ENCODE results near the gene VTI1A. TPM values are rescaled to one million over a fixed set of nuclear protein-coding genes. Genes with fewer than 3 reads are reported as not detected.

VTI1A gene
- total RNA-seq, 1 experiment from 2014 or later, result 22.0 TPM

GRCh38 chr10:112605063-112605462, 158.0 kb downstream of the VTI1A start:
- Histone ChIP-seq H3K23ac (ENCODE audit: insufficient read length, low read depth, low read length) (no peak overlapping the region), H3K4me2 (ENCODE audit: insufficient read depth, insufficient read length, low read length) (no peak overlapping the region), H3K79me2 (ENCODE audit: insufficient read depth, low read length) (no peaks in the 10 kb centered on the region), H3K79me1 (ENCODE audit: insufficient read depth, low read depth, low read length, poor library complexity, severe bottlenecking) (no peaks in the 10 kb centered on the region), H4K91ac (ENCODE audit: insufficient read length, low read depth, low read length) (no peak overlapping the region), H3K18ac (ENCODE audit: insufficient read length, low read depth, low read length) (no peak overlapping the region), H3K9me3 (ENCODE audit: control insufficient read depth, low read depth, low read length) (no peaks in the 10 kb centered on the region), H3K27ac (ENCODE audit: insufficient read length, low read depth, low read length) (no peak overlapping the region), H3K56ac (ENCODE audit: insufficient read length, low read depth, low read length) (no peak overlapping the region), H3T11ph (ENCODE audit: low read length) (no peak overlapping the region), H2BK20ac (ENCODE audit: low read depth, low read length, poor library complexity, severe bottlenecking) (no peak overlapping the region), H4K5ac (ENCODE audit: insufficient read length, low read depth, low read length) (no peak overlapping the region), H4K8ac (replicated peaks; ENCODE audit: insufficient read length, low read depth, low read length) (no peak overlapping the region), H3K9ac (ENCODE audit: extremely low read depth, insufficient read length, low read length) (no peak overlapping the region), H3K4me1 (ENCODE audit: insufficient read depth, low read length) (no peaks in the 10 kb centered on the region), H2BK5ac (ENCODE audit: insufficient read length, low read length) (no peak overlapping the region), H2AK5ac (ENCODE audit: insufficient read length, low read length) (no peak overlapping the region), H3K14ac (ENCODE audit: insufficient read depth, low read length) (no peak overlapping the region), H3K23me2 (ENCODE audit: insufficient read length, low read depth, low read length, poor library complexity, severe bottlenecking) (no peaks in the 10 kb centered on the region), H3K27me3 (ENCODE audit: insufficient read depth, low read length) (no peaks in the 10 kb centered on the region), H2BK15ac (ENCODE audit: low read depth, low read length) (no peak overlapping the region), H2AFZ (ENCODE audit: low read length) (no peak overlapping the region), H2BK120ac (ENCODE audit: low read depth, low read length, poor library complexity, severe bottlenecking) (no peak overlapping the region), H4K20me1 (ENCODE audit: control insufficient read depth, insufficient read depth, insufficient read length) (no peaks in the 10 kb centered on the region), H2BK12ac (ENCODE audit: insufficient read length, low read depth, low read length) (no peak overlapping the region), H3K4ac (ENCODE audit: low read depth, low read length) (no peak overlapping the region)
- peaks cover 3 to 11% of the 10 kb centered on the region in 2 experiments; a peak in 3 of 4 replicates for H3K4me1 Mint-ChIP-seq
- DNase-seq, result no peak
- peak overlapping the region in 2 of 3 experiments; percentile 2 to 15; a peak in 2 of 7 replicates for H3K27ac Mint-ChIP-seq
- no peaks in the 10 kb centered on the region; the same call in 1 of the 2 replicates for H3K27me3 Mint-ChIP-seq (ENCODE audit: low read depth)
- no peak overlapping the region for H3K4me3 Mint-ChIP-seq
- no peaks in the 10 kb centered on the region; a peak in 1 of 7 replicates for H3K36me3 Mint-ChIP-seq (ENCODE audit: insufficient read depth in 1 of 3, low read depth in 3 of 3)
- no peak for TF ChIP-seq CTCF (conservative IDR thresholded peaks at IDR 0.05)
- WGBS (ENCODE audit: extremely low coverage, insufficient read length, low lambda C conversion rate), result no CpG with 5 or more reads among the region's 5 CpGs
- no peaks in the 10 kb centered on the region for H3K9me3 Mint-ChIP-seq

Data from H9 (cell line).